ENCODE results near the gene LTO1.

The LTO1 gene

DNA sequence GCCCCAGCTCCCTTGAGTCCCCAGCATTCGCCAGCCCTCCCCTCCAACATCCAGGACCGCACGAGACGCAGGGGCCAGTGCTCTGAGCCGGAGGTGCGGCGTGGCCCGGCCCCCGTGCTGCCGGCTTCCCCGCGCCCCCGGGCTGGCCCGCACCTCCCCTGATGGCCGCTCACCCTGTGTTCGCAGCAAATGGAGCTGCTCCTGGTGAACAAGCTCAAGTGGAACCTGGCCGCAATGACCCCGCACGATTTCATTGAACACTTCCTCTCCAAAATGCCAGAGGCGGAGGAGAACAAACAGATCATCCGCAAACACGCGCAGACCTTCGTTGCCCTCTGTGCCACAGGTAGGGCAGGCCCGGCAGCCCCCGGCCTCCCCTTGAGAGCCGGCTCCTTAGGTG, 31.5 kb downstream of the LTO1 start:
- no peak for DNase-seq (ENCODE audit: low read depth)
- TF ChIP-seq, protein P1, sequence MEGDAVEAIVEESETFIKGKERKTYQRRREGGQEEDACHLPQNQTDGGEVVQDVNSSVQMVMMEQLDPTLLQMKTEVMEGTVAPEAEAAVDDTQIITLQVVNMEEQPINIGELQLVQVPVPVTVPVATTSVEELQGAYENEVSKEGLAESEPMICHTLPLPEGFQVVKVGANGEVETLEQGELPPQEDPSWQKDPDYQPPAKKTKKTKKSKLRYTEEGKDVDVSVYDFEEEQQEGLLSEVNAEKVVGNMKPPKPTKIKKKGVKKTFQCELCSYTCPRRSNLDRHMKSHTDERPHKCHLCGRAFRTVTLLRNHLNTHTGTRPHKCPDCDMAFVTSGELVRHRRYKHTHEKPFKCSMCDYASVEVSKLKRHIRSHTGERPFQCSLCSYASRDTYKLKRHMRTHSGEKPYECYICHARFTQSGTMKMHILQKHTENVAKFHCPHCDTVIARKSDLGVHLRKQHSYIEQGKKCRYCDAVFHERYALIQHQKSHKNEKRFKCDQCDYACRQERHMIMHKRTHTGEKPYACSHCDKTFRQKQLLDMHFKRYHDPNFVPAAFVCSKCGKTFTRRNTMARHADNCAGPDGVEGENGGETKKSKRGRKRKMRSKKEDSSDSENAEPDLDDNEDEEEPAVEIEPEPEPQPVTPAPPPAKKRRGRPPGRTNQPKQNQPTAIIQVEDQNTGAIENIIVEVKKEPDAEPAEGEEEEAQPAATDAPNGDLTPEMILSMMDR (conservative IDR thresholded peaks at IDR 0.05; ENCODE audit: low read length), result no peak
- H3K4me3 ChIP-seq (ENCODE audit: low read length), result peak overlapping the region; percentile 45

DNA sequence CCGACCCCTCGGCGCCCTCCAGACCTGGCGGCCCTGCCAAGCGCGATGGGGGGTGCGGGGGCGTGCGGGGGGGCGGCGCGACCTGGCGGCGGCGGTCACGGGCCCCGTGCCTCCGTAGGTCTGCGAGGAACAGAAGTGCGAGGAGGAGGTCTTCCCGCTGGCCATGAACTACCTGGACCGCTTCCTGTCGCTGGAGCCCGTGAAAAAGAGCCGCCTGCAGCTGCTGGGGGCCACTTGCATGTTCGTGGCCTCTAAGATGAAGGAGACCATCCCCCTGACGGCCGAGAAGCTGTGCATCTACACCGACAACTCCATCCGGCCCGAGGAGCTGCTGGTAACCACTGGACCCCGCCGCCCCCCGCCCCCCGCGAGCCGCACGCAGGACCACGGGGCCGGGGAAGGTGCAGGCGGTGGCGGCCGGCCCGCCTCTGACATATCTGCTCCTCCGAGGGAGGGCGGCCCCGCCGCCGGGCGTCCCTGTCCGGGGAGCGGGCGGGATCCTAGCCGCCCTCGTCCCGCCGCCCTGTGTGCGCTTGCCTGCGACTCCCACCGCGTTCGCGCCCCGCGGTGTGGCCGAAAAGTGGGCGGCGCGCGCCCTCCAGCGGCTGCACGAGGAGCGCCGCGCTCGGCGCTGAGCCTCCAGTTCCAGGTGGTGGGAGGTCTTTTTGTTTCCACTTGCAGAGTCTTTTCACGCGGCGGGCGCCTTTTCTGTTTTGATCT, 32.1 kb downstream of the LTO1 start:
- peak; percentile 77 for DNase-seq (ENCODE audit: low read depth)
- H3K4me3 ChIP-seq (ENCODE audit: low read length), result peak overlapping the region; percentile 98
- TF ChIP-seq, protein P1 (conservative IDR thresholded peaks at IDR 0.05; ENCODE audit: low read length), result peak; percentile 60

DNA sequence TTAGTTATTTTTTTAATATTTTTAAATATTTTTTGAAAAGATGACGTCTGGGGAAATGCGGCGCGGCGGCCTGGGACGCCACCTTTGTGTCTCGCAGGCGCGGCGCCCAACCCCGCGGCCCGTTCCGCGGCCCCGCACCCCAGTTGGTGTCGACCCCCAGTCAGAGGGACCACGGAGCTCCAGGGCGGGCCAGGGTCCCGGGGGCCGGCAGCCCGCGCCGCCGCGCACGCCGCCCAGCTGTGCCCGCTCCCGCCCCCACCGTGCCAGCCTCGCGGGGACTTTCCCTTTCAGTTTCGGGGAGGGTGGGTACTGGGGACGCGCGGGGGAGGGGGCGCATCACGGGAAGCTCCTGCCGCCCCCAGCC, 32.6 kb downstream of the LTO1 start:
- no peak for DNase-seq (ENCODE audit: low read depth)
- TF ChIP-seq, protein P1 (conservative IDR thresholded peaks at IDR 0.05; ENCODE audit: low read length), result no peak
- peak overlapping the region; percentile 98 for H3K4me3 ChIP-seq (ENCODE audit: low read length)

DNA sequence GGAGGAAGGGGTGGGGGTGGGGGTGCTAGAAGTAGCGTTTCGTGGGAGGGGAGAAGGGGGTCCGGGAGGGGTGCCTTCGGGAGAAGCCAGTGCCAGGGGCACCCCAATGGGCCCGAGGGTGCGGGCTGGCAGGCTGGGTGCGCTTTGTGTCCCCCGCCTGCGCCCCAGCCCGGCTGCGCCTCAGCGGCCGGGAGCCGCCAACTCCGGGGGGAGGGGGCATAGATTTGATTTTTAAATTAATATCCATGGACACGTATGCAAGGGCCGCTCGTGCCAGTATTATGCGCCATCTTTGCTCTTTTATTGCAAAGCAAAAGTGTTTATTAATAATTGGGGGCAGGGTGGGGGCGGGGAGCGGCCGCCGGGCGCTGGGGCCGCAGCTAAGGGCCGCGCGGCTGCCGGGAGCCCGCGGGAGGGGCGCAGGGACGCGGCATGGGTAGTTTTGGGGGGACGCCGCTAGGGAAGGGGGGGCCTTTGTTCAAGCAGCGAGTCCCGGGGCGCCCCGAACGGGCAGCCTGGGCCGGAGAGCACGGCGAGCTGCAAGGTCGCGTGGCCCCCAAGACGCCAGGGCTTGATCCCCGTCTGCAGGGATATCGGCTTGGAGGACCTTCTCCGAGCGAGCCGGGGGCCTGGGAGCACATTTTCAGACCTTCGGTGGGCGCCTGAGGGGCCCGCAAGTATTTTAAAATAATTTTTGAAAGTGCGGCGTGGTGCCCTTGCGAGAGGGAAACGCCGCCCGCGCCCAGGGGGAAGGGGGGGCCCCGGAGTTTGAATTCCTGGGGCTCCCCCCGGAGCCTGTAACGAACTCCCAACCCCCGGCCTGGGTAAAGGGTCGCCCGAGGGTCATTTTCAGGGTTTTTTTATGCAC, 33.2 kb downstream of the LTO1 start:
- TF ChIP-seq, protein P1 (conservative IDR thresholded peaks at IDR 0.05; ENCODE audit: low read length), result no peak
- peak overlapping the region; percentile 98 for H3K4me3 ChIP-seq (ENCODE audit: low read length)
- no peak for DNase-seq (ENCODE audit: low read depth)

DNA sequence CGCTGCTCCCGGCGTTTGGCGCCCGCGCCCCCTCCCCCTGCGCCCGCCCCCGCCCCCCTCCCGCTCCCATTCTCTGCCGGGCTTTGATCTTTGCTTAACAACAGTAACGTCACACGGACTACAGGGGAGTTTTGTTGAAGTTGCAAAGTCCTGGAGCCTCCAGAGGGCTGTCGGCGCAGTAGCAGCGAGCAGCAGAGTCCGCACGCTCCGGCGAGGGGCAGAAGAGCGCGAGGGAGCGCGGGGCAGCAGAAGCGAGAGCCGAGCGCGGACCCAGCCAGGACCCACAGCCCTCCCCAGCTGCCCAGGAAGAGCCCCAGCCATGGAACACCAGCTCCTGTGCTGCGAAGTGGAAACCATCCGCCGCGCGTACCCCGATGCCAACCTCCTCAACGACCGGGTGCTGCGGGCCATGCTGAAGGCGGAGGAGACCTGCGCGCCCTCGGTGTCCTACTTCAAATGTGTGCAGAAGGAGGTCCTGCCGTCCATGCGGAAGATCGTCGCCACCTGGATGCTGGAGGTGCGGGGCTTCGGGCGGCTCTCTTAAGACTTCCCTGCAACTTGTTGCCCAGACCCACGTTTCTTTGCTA, 34.1 kb downstream of the LTO1 start, which contains the start of gene CCND1:
TSS of gene CCND1 (plus strand) at position 162 of the 587 bp plus-strand sequence. CDS start at position 320, 158 bp downstream.
- peak within 1 kb of the TSS; percentile 98 for H3K4me3 ChIP-seq (ENCODE audit: low read length)
- peak; percentile 92 for DNase-seq (ENCODE audit: low read depth)
- TF ChIP-seq, protein P1 (conservative IDR thresholded peaks at IDR 0.05; ENCODE audit: low read length), result peak; percentile 39

DNA sequence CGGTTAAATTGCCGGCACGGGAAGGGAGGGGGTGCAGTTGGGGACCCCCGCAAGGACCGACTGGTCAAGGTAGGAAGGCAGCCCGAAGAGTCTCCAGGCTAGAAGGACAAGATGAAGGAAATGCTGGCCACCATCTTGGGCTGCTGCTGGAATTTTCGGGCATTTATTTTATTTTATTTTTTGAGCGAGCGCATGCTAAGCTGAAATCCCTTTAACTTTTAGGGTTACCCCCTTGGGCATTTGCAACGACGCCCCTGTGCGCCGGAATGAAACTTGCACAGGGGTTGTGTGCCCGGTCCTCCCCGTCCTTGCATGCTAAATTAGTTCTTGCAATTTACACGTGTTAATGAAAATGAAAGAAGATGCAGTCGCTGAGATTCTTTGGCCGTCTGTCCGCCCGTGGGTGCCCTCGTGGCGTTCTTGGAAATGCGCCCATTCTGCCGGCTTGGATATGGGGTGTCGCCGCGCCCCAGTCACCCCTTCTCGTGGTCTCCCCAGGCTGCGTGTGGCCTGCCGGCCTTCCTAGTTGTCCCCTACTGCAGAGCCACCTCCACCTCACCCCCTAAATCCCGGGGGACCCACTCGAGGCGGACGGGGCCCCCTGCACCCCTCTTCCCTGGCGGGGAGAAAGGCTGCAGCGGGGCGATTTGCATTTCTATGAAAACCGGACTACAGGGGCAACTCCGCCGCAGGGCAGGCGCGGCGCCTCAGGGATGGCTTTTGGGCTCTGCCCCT, 34.7 kb downstream of the LTO1 start:
- TF ChIP-seq, protein P1 (conservative IDR thresholded peaks at IDR 0.05; ENCODE audit: low read length), result no peak
- peak overlapping the region; percentile 98 for H3K4me3 ChIP-seq (ENCODE audit: low read length)
- DNase-seq (ENCODE audit: low read depth), result no peak

All from AG10803 (cell line).